GM12874 (cell line): ENCODE measurements around the gene CFAP92.

Source experiments
- TF ChIP-seq, protein P1 (sequence below): IDR thresholded peaks from 2 replicates; pipeline ENCODE4 v1.5.1; 2011; ENCODE audit warnings: low read depth, mild to moderate bottlenecking, control low read depth, low read length, moderate library complexity; ENCODE audit not compliant: insufficient read depth

The CFAP92 gene

DNA sequence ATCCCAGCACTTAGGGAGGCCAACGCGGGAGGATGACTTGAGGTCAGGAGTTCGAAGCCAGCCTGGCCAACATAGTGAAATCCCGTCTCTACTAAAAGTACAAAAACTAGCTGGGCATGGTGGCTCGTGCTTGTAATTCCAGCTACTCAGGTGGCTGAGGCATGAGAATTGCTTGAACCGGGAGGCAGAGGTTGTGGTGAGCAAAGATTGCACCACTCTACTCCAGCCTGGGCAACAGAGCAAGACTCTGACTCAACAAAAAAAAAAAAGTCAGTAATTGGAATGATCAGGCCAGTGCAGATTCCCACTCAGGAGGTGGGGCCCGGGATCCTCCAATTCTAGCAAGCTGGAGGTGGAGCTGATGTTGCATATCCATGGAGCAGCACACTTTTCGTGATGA is 5.6 kb downstream of the CFAP92 start:
- TF ChIP-seq, protein P1, sequence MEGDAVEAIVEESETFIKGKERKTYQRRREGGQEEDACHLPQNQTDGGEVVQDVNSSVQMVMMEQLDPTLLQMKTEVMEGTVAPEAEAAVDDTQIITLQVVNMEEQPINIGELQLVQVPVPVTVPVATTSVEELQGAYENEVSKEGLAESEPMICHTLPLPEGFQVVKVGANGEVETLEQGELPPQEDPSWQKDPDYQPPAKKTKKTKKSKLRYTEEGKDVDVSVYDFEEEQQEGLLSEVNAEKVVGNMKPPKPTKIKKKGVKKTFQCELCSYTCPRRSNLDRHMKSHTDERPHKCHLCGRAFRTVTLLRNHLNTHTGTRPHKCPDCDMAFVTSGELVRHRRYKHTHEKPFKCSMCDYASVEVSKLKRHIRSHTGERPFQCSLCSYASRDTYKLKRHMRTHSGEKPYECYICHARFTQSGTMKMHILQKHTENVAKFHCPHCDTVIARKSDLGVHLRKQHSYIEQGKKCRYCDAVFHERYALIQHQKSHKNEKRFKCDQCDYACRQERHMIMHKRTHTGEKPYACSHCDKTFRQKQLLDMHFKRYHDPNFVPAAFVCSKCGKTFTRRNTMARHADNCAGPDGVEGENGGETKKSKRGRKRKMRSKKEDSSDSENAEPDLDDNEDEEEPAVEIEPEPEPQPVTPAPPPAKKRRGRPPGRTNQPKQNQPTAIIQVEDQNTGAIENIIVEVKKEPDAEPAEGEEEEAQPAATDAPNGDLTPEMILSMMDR = no peak

DNA sequence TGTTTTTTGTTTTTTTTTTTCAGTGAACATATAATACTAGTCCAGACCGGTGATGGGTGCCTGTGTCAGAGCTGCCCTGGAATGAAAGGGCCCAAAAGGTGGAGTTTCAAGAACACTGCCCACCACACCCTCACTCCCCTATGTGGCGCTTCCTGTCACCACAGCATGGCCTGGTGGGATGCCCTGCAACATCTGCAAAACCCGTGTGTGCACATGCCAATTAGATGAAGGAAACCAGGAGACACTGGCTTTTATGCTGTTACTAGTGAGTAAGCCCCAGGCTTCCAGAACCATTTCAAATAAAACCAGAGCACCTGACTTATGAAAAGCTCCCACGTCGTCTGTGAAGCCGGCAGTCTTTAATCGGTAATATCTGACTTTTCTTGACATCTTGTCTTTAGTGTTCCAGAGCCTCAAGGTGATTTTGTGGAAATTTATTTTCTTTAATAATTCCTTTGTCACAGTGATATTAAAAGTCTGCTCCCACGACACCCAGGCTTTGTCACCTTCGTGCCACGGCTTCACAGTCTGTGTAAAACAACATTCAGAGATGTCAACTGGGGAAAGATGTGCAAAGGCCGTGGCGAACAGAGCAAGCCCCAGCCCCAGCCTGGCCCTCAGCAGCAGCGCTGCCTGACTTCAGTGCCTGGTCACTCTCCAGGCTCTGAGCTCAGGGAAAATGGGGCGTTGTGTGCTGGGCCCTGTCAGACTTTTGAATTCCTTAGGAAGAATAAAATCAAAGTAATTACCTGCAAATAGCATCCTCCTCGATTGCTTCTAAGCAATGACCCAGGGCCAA is 6.4 kb downstream of the CFAP92 start:
- TF ChIP-seq, protein P1 = no peak

DNA sequence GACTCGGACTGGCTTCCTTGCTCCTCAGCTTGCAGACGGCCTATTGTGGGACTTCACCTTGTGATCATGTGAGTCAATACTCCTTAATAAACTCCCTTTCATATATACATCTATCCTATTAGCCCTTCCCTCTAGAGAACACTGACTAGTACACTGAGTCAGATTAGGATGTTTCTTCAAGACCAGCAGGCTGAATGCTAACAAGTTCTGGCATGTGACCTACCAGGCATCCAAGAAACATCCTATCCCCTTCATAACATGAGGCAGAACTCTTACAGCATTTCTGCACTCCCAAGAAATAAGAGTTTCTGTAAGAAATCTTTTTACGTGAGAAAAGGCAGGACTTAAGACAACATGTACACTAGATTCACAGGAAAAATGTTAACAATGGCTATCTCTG is 9.3 kb downstream of the CFAP92 start:
- TF ChIP-seq, protein P1 = no peak

DNA sequence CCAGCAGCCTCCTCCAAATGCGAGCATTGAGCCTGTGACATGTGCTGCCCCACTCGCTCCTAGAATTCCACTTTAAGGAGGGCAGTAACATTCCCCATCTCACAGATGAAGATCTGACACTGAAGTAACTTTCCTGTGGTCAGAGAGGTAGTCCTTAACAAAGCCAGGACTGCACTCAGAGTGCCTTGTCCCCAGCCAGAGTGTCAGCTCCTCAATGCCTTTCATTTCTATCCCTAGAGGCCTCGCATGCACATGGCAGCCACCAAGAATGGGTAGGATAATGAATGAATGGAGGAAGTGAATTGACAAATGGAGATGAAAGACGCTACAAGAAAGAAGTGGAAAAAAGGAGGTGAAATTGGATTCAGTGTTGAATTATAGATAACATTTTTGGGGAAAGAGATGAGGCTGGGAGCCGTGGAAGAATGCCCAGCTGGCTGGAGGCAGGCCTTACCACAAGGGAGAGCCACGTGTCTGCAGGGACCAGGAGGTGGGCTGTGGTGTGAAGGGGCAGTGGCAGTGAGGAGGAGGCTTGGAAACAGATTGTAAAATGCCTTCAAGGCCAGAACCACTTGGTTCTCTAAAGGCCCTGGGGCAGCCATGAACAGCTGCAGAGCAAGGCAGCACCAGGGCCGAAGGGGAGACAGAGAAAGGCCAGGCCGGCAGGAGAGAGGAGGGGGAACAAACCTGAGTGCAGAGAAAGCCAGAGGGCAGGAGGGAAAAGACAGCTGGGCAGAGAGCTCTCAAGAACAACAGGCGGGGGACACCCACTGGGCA is 10.4 kb downstream of the CFAP92 start:
- TF ChIP-seq, protein P1 = no peak

DNA sequence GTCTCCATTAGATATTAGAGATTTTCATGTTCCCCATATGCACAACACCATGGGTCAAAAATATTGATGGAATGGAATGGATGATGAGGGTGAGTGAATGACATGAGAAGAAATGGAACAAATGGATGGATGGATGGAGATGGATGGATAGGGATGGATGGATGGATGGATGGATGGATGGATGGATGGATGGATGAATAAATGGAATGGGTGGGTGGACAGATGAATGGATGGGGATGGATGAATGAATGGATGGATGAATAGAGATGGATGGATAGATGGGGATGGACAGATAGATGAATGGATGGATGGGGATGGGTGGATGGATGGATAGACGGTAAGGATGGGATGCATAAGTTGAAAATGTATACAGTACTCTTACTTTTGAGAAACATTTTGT is 18.6 kb downstream of the CFAP92 start:
- TF ChIP-seq, protein P1 = no peak

DNA sequence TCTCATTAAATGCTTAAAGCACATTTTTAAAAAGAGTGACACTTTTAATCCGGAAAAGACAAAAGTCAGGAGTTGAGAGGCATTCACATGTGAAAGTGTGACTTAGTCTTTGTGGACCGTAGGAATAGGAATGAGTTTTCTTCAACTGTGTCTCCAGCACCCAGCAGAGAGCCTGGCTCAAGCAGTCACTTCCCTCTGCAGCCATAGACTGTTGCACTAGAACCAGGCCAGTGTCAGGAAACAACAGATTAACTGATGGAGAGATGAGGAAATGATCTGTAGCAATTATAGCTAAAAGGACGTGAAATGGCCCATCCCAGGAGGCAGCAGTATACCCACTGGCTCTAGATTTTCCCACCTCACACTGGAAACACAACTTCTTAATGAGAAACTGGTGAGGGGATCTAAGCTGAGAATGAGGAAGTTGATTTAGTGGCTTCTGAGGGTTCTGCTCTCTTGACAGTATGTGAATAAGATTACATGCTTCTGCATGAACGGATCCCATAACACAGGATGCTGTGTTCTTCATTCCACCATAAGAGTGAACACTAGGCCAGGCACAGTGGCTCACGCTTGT is 19.8 kb downstream of the CFAP92 start:
- TF ChIP-seq, protein P1 = no peak

DNA sequence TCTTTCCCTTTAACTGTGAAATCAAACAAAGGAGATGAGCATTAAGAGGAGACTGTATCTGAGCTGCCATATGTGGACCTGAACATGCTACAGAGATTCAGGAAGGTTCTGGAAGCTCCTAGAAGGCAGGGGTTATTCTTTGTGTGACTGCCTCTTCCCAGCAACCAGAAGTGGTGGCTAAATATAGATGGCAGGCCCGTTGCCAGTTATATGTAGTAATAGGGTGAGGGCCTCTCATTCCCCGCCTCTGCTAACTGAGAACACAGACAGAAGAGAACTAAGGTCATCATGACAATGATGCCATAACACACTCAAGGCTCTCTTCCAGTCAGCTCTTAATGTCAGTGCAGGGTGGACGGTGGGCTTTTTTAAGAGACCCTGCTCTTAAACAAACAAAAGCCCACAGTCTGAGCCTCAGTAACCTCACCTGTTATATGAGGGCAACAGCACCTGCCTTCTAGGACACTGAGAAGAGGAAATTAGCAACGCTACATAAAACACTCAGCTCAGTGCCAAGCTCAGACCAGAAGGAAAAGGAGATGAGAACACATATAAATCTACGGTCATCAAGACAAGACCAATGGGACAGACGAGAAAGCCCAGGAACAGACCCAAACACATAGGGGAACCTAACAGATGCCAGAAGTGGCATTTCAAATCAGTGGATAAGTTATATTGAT is 22.3 kb downstream of the CFAP92 start:
- TF ChIP-seq, protein P1 = no peak
